ENCODE measurements around the gene CBFA2T3. TPM values are rescaled to one million over a fixed set of nuclear protein-coding genes. Genes with fewer than 3 reads are reported as not detected.

The CBFA2T3 gene
- total and polyA plus RNA-seq, 5 donors: 5.6 to 8.5 (median 7.3) TPM

- no peaks in the 10 kb centered on the region for H3K27me3 ChIP-seq (ENCODE audit: control insufficient read depth, insufficient read depth)
- ATAC-seq: no peak
- peak in 2 of 3 donors; percentile 65 to 71 for DNase-seq
- no peak overlapping the region for H3K27ac ChIP-seq (ENCODE audit: low read length)
- no peaks in the 10 kb centered on the region for H3K4me1 ChIP-seq (ENCODE audit: control insufficient read depth, insufficient read depth, low read length)
- 76% methylated on average over 29 of the region's 29 CpGs for WGBS
- intact Hi-C loops (cut with DNase I): no loop called here
- no peaks in the 10 kb centered on the region for H3K9me3 ChIP-seq (ENCODE audit: control insufficient read depth, low read length)
- H3K4me3 ChIP-seq (ENCODE audit: low read length): no peak overlapping the region
These were observed 5.5 kb downstream of the CBFA2T3 start for GRCh38 chr16:88971371-88972097.

- Histone ChIP-seq H3K9me3 (ENCODE audit: control insufficient read depth, low read length) (no peaks in the 10 kb centered on the region), H3K27me3 (ENCODE audit: control insufficient read depth, insufficient read depth) (no peaks in the 10 kb centered on the region), H3K4me3 (ENCODE audit: low read length) (no peak overlapping the region), H3K27ac (ENCODE audit: low read length) (no peak overlapping the region), H3K4me1 (ENCODE audit: control insufficient read depth, insufficient read depth, low read length) (no peaks in the 10 kb centered on the region)
- intact Hi-C loops (cut with DNase I): no loop called here
- ATAC-seq (no peak), DNase-seq (peak; percentile 5 to 52 (median 33))
- 65% methylated on average over 31 of the region's 31 CpGs for WGBS
These were observed 6.4 kb downstream of the CBFA2T3 start for GRCh38 chr16:88970539-88971065.

- peak in 2 of 3 donors; percentile 20 to 35 for DNase-seq
- Histone ChIP-seq H3K9me3 (ENCODE audit: control insufficient read depth, low read length) (no peaks in the 10 kb centered on the region), H3K4me3 (ENCODE audit: low read length) (no peak overlapping the region), H3K27ac (ENCODE audit: low read length) (no peak overlapping the region), H3K27me3 (ENCODE audit: control insufficient read depth, insufficient read depth) (no peaks in the 10 kb centered on the region), H3K4me1 (ENCODE audit: control insufficient read depth, insufficient read depth, low read length) (no peaks in the 10 kb centered on the region)
- ATAC-seq: no peak
- intact Hi-C loops (cut with DNase I): no loop called here
- WGBS: 81% methylated on average over 20 of the region's 20 CpGs
These were observed 7.0 kb downstream of the CBFA2T3 start for GRCh38 chr16:88970050-88970449.

DNA sequence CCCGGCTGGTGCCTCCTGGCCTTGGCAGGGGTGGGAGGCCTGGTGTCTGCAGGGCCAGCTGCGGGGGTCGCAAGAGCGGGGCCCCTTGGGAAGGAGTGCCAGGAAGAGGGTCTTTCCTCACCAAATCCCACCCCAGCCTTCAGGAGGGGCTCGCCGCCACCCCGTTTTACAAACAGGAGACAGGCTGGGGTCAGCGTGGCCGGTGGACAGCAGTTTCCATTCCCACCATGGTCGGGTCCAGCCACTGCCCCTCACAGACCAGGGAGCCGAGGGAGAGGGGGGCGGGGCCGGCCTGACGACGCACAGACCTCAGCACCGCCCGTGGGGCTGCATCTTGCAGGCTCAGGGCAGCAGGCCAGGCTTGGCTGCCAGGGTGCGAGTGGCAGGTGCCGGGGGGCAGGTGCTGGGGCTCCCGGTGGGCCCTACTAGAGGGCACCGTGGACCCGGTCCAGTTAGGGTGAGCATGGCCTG, 7.6 kb downstream of the CBFA2T3 start:
- no peak for ATAC-seq
- Histone ChIP-seq H3K4me3 (ENCODE audit: low read length) (no peak overlapping the region), H3K27me3 (ENCODE audit: control insufficient read depth, insufficient read depth) (no peaks in the 10 kb centered on the region), H3K27ac (ENCODE audit: low read length) (no peak overlapping the region), H3K9me3 (ENCODE audit: control insufficient read depth, low read length) (no peaks in the 10 kb centered on the region), H3K4me1 (ENCODE audit: control insufficient read depth, insufficient read depth, low read length) (no peaks in the 10 kb centered on the region)
- 57% methylated on average over 22 of the region's 22 CpGs for WGBS
- peak; percentile 5 to 67 (median 40) for DNase-seq
- intact Hi-C loops (cut with DNase I): no loop called here

DNA sequence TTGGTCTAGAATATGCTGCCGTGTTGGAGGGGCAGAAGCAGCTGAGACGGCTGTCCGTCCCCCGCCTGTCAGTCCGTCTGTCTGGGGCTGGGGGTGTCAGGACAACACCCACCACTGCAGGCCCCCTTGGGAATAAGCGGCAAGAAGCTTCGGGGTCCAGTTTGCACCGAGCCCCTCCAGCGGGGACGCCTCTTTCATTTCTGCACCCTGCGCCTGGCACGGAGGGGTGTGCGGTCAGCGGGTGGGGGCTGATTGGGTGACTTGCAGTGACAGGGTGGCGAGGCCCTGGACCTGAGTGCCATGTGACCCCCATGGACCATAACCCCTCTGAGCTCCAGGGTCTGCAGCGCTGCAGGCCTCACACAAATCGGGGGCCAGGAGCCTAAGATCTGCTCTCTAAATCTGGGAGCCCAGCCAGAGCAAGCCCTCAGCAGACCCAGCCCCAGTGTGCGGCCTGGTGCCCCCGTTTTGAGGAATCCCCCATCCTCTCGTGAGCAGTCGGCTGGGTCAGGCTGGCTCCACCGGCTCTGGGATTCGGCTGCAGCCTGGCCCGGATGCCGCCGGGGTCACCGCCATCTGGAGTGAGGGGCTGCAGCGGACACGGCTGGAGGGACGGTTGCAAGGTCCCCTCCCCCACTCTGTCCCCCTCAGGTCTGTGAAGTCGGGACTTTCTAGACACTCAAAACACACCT, 8.3 kb downstream of the CBFA2T3 start:
- no peak for ATAC-seq
- peak in 2 of 3 donors; percentile 36 to 38 for DNase-seq

GRCh38 chr16:88967830-88968588, 9.0 kb downstream of the CBFA2T3 start:
- intact Hi-C loops (cut with DNase I): no loop called here
- DNase-seq: peak in 2 of 3 donors; percentile 30 to 31
- H3K27ac ChIP-seq (ENCODE audit: low read length): no peak overlapping the region

More for the DNA sequence above, 8.3 kb downstream of the CBFA2T3 start:
- Histone ChIP-seq H3K4me3 (ENCODE audit: low read length) (no peak overlapping the region), H3K27ac (ENCODE audit: low read length) (no peak overlapping the region), H3K27me3 (ENCODE audit: control insufficient read depth, insufficient read depth) (no peaks in the 10 kb centered on the region), H3K9me3 (ENCODE audit: control insufficient read depth, low read length) (no peaks in the 10 kb centered on the region), H3K4me1 (ENCODE audit: control insufficient read depth, insufficient read depth, low read length) (no peaks in the 10 kb centered on the region)
- WGBS: 77% methylated on average over 31 of the region's 31 CpGs
- intact Hi-C loops (cut with DNase I): no loop called here

DNA sequence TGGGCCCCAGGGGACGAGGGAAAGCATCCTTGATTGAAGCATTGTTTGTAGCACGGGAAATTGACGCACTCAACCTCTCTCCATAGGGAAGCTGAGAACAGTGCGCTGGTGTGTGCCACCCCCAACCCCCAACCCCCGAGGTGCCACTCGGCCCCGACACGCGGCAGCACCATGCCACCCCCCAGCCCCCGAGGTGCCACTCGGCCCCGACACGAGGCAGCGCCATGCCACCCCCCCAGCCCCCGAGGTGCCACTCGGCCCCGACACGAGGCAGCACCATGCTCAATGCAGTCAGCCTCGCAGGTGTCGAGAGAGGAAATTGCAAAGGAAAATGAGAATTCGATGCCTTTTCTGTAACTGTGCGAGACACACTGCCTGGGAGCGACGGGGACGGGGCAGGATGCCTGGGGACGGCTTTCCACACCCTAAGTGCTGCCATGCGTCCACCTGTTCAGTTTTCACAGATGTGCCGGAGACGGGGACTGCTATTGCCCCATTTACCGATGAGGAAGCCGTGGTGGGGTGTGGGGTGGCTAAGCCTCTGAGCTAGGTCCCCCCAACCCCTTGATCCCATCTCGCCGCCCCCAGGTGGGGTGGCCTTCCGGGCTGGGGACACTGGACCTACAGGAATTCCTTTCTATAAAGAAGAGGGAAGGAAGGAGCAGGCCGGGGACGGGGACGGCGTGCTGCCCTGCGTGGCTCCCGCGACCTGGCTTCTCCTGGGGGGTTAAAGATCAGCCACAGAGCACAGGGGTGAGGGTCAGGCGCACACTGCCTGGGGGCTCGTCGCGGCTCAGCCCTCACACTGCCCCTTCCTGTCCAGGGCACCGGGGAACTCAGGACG, 9.8 kb downstream of the CBFA2T3 start:
- intact Hi-C loops (cut with DNase I): no loop called here
- Histone ChIP-seq H3K27ac (ENCODE audit: low read length) (no peak overlapping the region), H3K27me3 (ENCODE audit: control insufficient read depth, insufficient read depth) (no peaks in the 10 kb centered on the region), H3K4me3 (ENCODE audit: low read length) (no peak overlapping the region), H3K4me1 (ENCODE audit: control insufficient read depth, insufficient read depth, low read length) (no peaks in the 10 kb centered on the region), H3K9me3 (ENCODE audit: control insufficient read depth, low read length) (no peaks in the 10 kb centered on the region)
- peak in 2 of 3 donors; percentile 25 to 50 for DNase-seq
- no peak for ATAC-seq
- WGBS: 65% methylated on average over 47 of the region's 47 CpGs

More at GRCh38 chr16:88967830-88968588, 9.0 kb downstream of the CBFA2T3 start:
- 52% methylated on average over 29 of the region's 29 CpGs for WGBS
- Histone ChIP-seq H3K27me3 (ENCODE audit: control insufficient read depth, insufficient read depth) (no peaks in the 10 kb centered on the region), H3K4me3 (ENCODE audit: low read length) (no peak overlapping the region), H3K9me3 (ENCODE audit: control insufficient read depth, low read length) (no peaks in the 10 kb centered on the region), H3K4me1 (ENCODE audit: control insufficient read depth, insufficient read depth, low read length) (no peaks in the 10 kb centered on the region)
- ATAC-seq: no peak

DNA sequence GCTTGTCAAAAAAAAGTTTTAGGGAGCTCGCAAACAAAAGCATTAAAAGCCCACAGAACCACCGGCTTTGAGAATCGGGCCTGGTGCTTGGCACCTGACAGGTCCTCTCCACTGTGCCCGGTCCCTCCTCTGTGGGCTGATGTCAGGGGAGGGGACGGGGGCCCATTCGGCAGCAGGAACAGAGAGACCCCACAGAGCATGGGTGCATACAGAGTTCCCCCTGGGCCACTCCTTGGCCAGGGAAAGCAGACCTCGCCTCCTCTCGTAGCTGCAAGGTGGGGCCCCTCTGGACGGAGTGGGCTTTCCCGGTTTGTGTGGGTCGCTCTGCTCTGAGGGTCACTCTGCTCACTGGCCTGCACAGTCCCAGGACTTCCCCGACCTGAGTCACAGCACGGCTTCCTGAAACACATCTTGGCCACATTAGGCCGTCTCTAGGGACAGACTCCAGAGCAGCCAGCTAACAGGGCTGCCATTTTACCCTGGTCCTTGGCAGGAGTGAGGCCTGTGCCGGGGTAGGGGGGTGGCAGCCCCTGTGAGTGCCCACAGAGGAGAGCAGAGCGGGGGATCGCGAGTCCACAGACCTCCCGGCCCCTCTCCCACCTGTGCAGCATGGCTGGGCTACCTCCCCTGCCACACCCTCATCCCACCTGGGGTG, 11.1 kb downstream of the CBFA2T3 start:
- WGBS: 88% methylated on average over 19 of the region's 19 CpGs
- Histone ChIP-seq H3K27ac (ENCODE audit: low read length) (no peak overlapping the region), H3K4me1 (ENCODE audit: control insufficient read depth, insufficient read depth, low read length) (no peaks in the 10 kb centered on the region), H3K4me3 (ENCODE audit: low read length) (no peak overlapping the region), H3K27me3 (ENCODE audit: control insufficient read depth, insufficient read depth) (no peaks in the 10 kb centered on the region), H3K9me3 (ENCODE audit: control insufficient read depth, low read length) (no peaks in the 10 kb centered on the region)
- intact Hi-C loops (cut with DNase I): no loop called here
- DNase-seq (peak in 2 of 3 donors; percentile 32 to 33), ATAC-seq (no peak)

GRCh38 chr16:88965411-88965810, 11.6 kb downstream of the CBFA2T3 start:
- Histone ChIP-seq H3K9me3 (ENCODE audit: control insufficient read depth, low read length) (no peaks in the 10 kb centered on the region), H3K27me3 (ENCODE audit: control insufficient read depth, insufficient read depth) (no peaks in the 10 kb centered on the region), H3K4me1 (ENCODE audit: control insufficient read depth, insufficient read depth, low read length) (no peaks in the 10 kb centered on the region), H3K27ac (ENCODE audit: low read length) (no peak overlapping the region), H3K4me3 (ENCODE audit: low read length) (no peak overlapping the region)
- ATAC-seq (no peak), DNase-seq (peak in 2 of 3 donors; percentile 14 to 23)
- intact Hi-C loops (cut with DNase I): no loop called here
- 81% methylated on average over 8 of the region's 8 CpGs for WGBS

- intact Hi-C loops (cut with DNase I): no loop called here
- Histone ChIP-seq H3K9me3 (ENCODE audit: control insufficient read depth, low read length) (no peaks in the 10 kb centered on the region), H3K27ac (ENCODE audit: low read length) (no peak overlapping the region), H3K27me3 (ENCODE audit: control insufficient read depth, insufficient read depth) (no peaks in the 10 kb centered on the region), H3K4me1 (ENCODE audit: control insufficient read depth, insufficient read depth, low read length) (no peaks in the 10 kb centered on the region), H3K4me3 (ENCODE audit: low read length) (no peak overlapping the region)
- ATAC-seq: no peak
- DNase-seq: no peak
These were observed 12.4 kb downstream of the CBFA2T3 start for GRCh38 chr16:88964636-88965035.
